NCI-H82 (cell line): ENCODE results near the gene MARF1.
"Not testable (repeated sequence)": the region's sequence is repeated elsewhere in the genome, so short reads cannot be mapped to it uniquely, and the experiment has no call there.

Source experiments
- DNase-seq: peaks from one replicate; lab custom pipeline; 2025; lab: John Stamatoyannopoulos, UW

Gene MARF1

DNA sequence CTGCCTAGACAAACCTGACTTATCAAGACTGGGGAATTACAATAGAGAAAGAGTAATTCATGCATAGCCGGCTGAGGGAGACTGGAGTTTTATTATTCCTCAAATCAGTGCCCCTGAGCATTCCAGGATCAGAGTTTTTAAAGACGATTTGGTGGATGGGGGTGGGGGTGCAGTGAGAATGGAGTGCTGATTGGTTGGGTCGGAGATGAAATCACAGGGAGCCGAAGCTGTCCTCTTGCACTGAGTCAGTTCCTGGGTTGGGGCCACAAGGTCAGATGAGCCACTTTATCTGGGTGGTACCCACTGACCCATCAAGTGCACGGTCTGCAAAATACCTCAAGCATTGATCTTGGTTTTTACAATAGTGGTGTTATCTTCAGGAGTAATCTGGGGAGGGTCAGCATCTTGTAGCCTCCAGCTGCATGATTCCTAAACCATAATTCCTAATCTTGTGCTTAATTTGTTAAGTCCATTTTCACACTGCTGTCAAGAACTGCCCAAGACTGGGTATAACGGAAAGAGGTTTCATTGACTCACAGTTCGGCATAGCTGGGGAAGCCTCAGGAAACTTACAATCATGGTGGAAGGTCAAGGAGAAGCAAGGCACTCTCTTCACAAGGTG, 69.6 kb downstream of the MARF1 start:
- DNase-seq, result no peak

DNA sequence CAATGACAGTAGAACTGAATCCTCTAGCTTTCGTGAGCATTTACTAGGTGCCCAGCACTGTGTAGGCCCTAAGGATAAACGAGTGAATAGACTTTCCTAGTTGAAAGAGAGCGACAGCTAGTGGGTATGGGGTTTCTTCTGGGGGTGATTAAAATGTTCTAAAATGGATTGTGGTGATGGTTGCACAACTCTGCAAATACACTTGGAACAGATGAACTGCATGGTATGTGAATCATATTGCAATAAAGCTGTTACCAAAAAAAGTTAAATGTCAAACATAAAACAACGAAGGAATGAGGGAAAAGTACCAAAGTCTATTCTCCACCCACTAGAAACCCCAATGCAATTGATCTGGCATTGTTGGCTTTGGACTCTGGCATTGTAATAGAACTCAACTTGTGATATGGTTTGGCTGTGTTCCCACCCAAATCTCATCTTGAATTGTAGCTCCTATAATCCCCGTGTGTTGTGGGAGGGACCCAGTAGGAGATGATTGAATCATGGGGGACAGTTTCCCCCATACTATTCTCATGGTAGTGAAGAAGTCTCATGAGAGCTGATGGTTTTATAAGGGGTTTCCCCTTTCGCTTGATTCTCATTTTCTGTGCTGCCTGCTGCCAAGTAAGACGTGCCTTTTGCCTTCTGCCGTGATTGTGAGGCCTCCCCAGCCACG, 70.5 kb downstream of the MARF1 start:
- DNase-seq, result no peak

DNA sequence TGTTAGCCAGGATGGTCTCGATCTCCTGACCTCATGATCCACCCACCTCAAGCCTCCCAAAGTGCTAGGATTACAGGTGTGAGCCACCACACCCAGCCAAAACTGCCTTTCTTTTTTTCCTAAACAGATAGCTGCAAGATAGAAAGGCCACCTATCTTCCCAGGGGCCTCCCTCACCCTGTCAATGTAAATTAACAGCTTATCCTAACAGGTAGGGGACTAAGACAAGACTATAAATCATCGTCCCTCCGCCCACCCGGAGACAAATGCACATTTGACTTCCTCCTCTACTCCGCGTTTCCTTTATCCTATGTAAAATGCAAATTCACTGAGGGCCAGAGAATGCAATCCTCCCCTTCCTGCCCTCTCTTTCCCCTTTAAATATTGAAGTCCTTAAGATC, 71.4 kb downstream of the MARF1 start:
- DNase-seq, result no peak

DNA sequence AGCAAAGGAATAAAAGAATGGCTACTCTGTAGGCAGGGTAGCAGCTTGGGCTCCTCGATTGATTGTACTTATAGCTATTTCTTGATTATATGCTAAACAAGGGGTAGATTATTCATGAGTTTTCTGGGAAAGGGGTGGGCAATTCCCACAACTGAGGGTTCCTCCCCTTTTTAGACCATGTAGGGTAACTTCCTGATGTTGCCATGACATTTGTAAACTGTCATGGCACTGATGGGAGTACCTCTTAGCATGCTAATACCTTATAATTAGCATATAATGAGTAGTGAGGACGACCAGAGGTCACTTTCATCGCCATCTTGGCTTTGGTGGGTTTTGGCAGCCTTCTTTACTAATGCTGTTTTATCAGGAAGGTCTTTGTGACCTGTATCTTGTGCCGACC, 72.3 kb downstream of the MARF1 start:
- DNase-seq, result not testable (repeated sequence)

- DNase-seq, result no peak
Measured at GRCh38 chr16:15567823-15568222, 75.1 kb downstream of the MARF1 start.

DNA sequence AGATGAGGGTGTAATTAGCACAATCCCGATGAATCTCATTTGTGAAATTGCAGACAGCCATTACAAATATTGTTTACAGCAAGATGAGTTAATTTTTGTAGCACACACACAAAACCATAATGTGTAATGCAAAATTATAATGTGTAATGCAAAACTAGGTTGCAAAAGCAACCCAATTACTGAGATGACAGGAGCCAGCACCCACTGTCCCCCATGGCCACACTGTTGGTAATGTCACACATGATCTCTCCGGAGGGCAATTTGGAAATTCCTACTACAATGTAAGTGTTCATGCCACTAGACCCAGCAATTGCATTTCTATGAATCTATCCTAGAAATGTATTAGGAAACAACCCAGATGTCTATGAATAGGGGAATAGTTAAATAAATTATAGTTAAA, 76.9 kb downstream of the MARF1 start:
- DNase-seq, result no peak

- DNase-seq, result no peak
Measured at GRCh38 chr16:15564604-15565339, 78.2 kb downstream of the MARF1 start.

DNA sequence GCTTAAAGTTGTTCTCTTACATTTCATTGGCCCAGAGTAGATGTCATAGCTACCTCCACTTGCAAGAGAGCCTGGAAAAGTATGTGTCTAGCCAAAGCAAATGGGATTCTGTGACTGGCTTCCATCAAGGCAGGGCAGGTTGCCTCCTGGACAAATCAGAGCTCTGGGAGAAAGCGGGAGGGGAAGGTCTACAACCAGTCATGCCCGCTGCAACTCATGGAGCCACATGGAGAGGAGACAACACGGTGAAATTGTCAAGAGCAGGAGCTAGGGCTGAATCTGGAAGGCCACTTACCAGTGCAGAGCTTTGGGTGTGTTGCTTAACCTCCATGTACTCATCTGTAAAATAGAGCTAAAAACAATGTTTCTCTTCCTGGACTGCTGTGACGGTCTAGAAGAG, 83.8 kb downstream of the MARF1 start:
- DNase-seq, result no peak

DNA sequence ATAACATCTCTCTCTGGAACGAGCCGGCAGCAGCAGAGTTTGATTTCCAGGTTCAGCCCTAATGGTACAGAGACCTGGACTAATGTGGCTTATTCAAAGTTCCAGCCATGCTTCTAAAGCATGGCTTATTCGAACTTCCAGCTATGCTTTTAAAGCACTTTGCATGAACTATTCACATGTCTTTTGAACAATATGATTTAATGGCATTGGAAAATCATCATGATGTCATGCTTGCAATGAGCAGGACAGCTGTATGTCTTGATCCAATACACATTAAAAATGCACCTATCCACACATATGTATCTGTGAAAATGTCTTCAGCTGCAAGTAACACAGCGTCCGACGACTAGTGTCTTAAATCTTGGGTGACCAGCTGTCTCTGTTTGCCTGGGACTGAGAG, 85.7 kb downstream of the MARF1 start:
- no peak for DNase-seq

GRCh38 chr16:15556130-15556529, 86.8 kb downstream of the MARF1 start:
- no peak for DNase-seq

GRCh38 chr16:15553313-15554088, 89.5 kb downstream of the MARF1 start:
- no peak for DNase-seq

GRCh38 chr16:15552507-15552906, 90.4 kb downstream of the MARF1 start:
- DNase-seq, result no peak

DNA sequence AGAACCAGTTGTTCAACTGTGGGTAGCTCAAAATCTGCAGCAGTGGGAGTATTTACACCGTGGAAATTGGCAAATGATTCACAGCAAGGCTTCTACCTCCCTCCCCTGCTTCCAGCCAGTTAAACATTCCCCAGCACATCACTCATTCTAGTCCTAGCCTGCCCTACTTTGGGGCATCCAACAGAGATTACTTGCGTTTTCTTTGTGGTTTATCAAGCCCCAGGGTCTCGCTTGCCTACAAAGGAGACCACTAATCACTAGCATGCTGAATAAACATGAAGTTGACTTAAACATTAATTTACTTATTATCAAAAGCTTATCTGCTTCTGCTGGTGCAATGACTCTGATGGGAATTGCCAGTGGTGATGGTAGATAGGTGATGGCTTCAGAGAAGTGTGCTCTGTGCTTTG, 94.5 kb downstream of the MARF1 start:
- no peak for DNase-seq

DNA sequence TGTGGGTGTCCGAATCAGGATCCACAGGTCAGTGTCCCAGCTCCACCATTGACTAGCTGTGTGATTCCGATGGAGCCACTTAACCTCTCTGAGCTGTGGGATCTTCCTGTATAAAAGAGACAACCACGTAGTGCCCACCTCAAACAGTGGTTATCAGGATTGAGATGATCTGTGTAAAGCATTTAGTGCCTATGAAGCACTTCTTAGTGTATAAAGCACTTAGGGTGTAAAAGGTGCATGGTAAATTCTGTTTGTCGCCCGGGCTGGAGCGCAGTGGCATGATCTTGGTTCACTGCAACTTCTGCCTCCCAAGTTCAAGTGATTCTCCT, 95.2 kb downstream of the MARF1 start:
- DNase-seq, result no peak

- DNase-seq, result not testable (repeated sequence)
Measured at GRCh38 chr16:15547072-15547767, 95.7 kb downstream of the MARF1 start.

GRCh38 chr16:15545544-15545943, 97.4 kb downstream of the MARF1 start:
- DNase-seq, result no peak

DNA sequence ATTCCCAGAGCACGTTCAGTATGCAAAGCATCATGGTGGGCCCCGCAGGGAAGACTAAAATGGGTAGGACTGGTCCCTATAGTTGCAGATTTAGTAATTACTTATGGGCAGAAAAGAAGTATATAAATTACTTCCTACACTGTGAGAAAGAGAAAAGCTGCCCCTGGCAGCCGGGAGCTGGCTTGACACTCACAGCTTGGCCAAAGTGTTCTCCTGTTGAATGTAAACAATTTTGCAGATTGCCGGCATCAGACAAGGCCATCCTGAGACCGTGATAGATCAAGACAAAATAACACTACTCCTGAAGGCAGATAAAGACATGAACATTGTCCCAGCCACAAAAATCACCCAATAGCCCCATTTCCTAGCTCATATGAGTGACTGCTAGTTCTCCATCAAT, 98.5 kb downstream of the MARF1 start:
- no peak for DNase-seq
